Chondrocyte (in vitro differentiated cells): ENCODE measurements around the gene FOXO3. TPM values are rescaled to one million over a fixed set of nuclear protein-coding genes. Genes with fewer than 3 reads are reported as not detected.

Experiments used
- DNase-seq: peaks from one replicate; pipeline ENCODE4 v3.0.0; 2021; ENCODE audit warnings: mixed read lengths, low spot score
- H3K27ac Mint-ChIP-seq: one replicate; pipeline ENCODE4 v1.8.0; 2021; ENCODE audit warnings: mild to moderate bottlenecking, moderate library complexity, mixed read lengths; ENCODE audit not compliant: unreplicated experiment
- H3K27me3 Mint-ChIP-seq: 2 replicates; pipeline ENCODE4 v1.8.0; 2021; ENCODE audit warnings: low read depth, mixed read lengths
- H3K36me3 Mint-ChIP-seq: 2 replicates; pipeline ENCODE4 v1.8.0; 2021; ENCODE audit warnings: low read depth, mixed read lengths
- H3K4me1 Mint-ChIP-seq: 2 replicates; pipeline ENCODE4 v1.8.0; 2021; ENCODE audit warnings: low read depth, mild to moderate bottlenecking, mixed read lengths
- H3K4me3 Mint-ChIP-seq: one replicate; pipeline ENCODE4 v1.8.0; 2021; ENCODE audit warnings: mild to moderate bottlenecking, moderate library complexity, mixed read lengths; ENCODE audit not compliant: unreplicated experiment
- H3K9me3 Mint-ChIP-seq: 2 replicates; pipeline ENCODE4 v1.8.0; 2021; ENCODE audit warnings: low read depth, mixed read lengths
- CTCF ChIP-seq: fragments of 200-600 bp; sonication (generic); IDR thresholded peaks from 2 replicates; pipeline ENCODE4 v1.5.0; 2021; ENCODE audit warnings: antibody characterized with exemption, mild to moderate bottlenecking, moderate library complexity
- total RNA-seq: library from RNA; stranded (reverse); gene quantifications from 3 replicates; pipeline ENCODE4 v1.2.1, GENCODE V29; 2021

Gene FOXO3
- total RNA-seq, 1 donor from 2014 or later = 45.0 TPM

- Mint-ChIP-seq H3K4me3 (peak overlapping the region; percentile 43), H3K36me3 (peaks cover 5% of the 10 kb centered on the region), H3K27me3 (no peaks in the 10 kb centered on the region), H3K27ac (peak overlapping the region; percentile 92), H3K4me1 (peaks cover 55% of the 10 kb centered on the region), H3K9me3 (no peaks in the 10 kb centered on the region)
- DNase-seq = no peak
- no peak for TF ChIP-seq CTCF
Observed at GRCh38 chr6:108564178-108564577, 3.5 kb downstream of the FOXO3 start.

GRCh38 chr6:108565091-108565766 lies 4.5 kb downstream of the FOXO3 start:
- H3K27me3 Mint-ChIP-seq = no peaks in the 10 kb centered on the region
- peak overlapping the region; percentile 92 for H3K27ac Mint-ChIP-seq
- peaks cover 56% of the 10 kb centered on the region for H3K4me1 Mint-ChIP-seq
- no peak overlapping the region for H3K4me3 Mint-ChIP-seq
- no peak for DNase-seq
- no peaks in the 10 kb centered on the region for H3K9me3 Mint-ChIP-seq
- H3K36me3 Mint-ChIP-seq = peaks cover 8% of the 10 kb centered on the region
- TF ChIP-seq CTCF = no peak

GRCh38 chr6:108565893-108566292 lies 5.2 kb downstream of the FOXO3 start:
- TF ChIP-seq CTCF = peak; percentile 63
- Mint-ChIP-seq H3K4me3 (peak overlapping the region; percentile 39), H3K4me1 (peaks cover 58% of the 10 kb centered on the region), H3K27ac (peak overlapping the region; percentile 92), H3K27me3 (no peaks in the 10 kb centered on the region), H3K9me3 (no peaks in the 10 kb centered on the region), H3K36me3 (peaks cover 10% of the 10 kb centered on the region)
- DNase-seq = no peak

GRCh38 chr6:108566406-108566805 lies 5.7 kb downstream of the FOXO3 start:
- DNase-seq = no peak
- Mint-ChIP-seq H3K27ac (peak overlapping the region; percentile 92), H3K27me3 (no peaks in the 10 kb centered on the region), H3K9me3 (no peaks in the 10 kb centered on the region), H3K4me3 (peak overlapping the region; percentile 39), H3K36me3 (peaks cover 14% of the 10 kb centered on the region), H3K4me1 (peaks cover 58% of the 10 kb centered on the region)
- TF ChIP-seq CTCF = no peak

GRCh38 chr6:108568101-108568500 lies 7.4 kb downstream of the FOXO3 start:
- no peaks in the 10 kb centered on the region for H3K27me3 Mint-ChIP-seq
- H3K4me1 Mint-ChIP-seq = peaks cover 52% of the 10 kb centered on the region
- H3K36me3 Mint-ChIP-seq = peaks cover 15% of the 10 kb centered on the region
- no peak overlapping the region for H3K27ac Mint-ChIP-seq
- TF ChIP-seq CTCF = no peak
- no peak for DNase-seq
- no peaks in the 10 kb centered on the region for H3K9me3 Mint-ChIP-seq
- no peak overlapping the region for H3K4me3 Mint-ChIP-seq
